Central memory CD4-positive, alpha-beta T cell (primary cell): ENCODE results near the gene CLNK.

Experiments
- DNase-seq: peaks from one replicate; pipeline ENCODE4 v3.0.0; 2022

CLNK gene

GRCh38 chr4:10441512-10441911, 243.1 kb downstream of the CLNK start:
- DNase-seq = no peak

DNA sequence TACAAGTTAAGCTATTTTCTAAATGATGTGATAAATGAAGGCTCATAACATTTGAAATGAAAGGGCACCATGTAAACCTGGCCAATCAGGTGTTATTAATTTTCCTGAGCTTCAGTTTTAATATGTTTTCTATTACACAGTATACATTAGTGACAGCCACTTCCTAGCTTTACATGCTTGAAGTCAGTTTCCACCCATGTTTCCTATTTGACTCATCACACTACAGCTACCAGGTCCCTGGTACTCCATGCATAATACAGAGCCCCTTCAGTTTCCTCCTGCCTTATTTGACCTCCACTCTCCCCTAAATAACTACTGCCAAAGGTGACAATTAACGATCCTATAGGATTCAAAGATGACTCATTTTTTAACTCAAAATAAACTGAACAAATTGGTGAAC, 245.6 kb downstream of the CLNK start:
- DNase-seq = no peak

GRCh38 chr4:10437735-10438134, 246.8 kb downstream of the CLNK start:
- DNase-seq = no peak
